ENCODE measurements around the gene PRKAR2B. TPM values are rescaled to one million over a fixed set of nuclear protein-coding genes. Genes with fewer than 3 reads are reported as not detected.

Gene PRKAR2B
- polyA plus RNA-seq (2013, experiment 1 of 2; ENCODE audit: insufficient read length) = 1.9 TPM
- polyA plus RNA-seq (2013, experiment 2 of 2; ENCODE audit: insufficient read length) = 0.58 TPM

GRCh38 chr7:107044347-107045194 is at the start of gene PRKAR2B:
Gene PRKAR2B (plus strand): TSS chr7:107044705. CDS start chr7:107044908, 203 bp downstream.
- peak; percentile 67 for DNase-seq

GRCh38 chr7:106994833-106995232 is 49.7 kb upstream of the PRKAR2B start:
- DNase-seq = no peak

- no peak for DNase-seq
These were observed 46.8 kb upstream of the PRKAR2B start for GRCh38 chr7:106997487-106998271.

- DNase-seq = no peak
These were observed 45.5 kb upstream of the PRKAR2B start for GRCh38 chr7:106999023-106999422.

DNA sequence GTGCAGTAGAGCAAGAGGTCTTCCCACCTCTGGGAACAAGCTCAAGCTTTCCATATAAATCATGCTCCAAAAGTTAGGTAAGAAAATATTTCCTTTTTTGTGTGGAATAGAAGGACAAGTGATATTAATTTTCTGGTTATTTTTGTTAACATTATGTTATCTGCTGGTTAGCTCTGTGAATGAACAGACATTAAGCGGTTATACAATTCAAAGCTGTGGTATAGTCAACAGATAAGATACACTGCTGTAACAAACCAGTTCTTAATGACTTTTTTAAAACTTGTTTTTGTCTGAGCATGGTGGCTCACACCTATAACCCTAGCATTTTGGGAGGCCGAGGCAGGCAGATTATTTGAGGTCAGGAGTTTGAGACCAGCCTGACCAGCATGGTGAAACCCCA is 43.0 kb upstream of the PRKAR2B start:
- no peak for DNase-seq

DNA sequence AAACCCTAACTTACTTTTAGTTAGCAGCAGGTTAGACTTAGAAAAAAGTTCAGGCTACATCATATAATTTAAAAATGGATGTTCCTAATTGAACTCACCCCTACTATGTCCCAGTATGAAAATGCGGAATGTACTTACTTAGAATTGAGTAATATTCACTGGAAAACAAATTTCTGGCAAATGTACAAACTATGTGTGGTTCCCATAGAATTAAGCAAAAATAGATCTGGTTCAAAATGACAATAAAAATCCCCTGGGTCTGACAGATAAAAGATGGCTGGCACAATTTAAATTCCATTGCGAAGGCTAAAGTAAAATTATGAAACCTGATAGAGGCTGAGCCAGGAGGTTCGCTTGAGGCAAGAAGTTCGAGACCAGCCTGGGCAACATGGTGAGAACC is 42.4 kb upstream of the PRKAR2B start:
- no peak for DNase-seq

GRCh38 chr7:107002529-107002998 is 41.9 kb upstream of the PRKAR2B start:
- DNase-seq = no peak

DNA sequence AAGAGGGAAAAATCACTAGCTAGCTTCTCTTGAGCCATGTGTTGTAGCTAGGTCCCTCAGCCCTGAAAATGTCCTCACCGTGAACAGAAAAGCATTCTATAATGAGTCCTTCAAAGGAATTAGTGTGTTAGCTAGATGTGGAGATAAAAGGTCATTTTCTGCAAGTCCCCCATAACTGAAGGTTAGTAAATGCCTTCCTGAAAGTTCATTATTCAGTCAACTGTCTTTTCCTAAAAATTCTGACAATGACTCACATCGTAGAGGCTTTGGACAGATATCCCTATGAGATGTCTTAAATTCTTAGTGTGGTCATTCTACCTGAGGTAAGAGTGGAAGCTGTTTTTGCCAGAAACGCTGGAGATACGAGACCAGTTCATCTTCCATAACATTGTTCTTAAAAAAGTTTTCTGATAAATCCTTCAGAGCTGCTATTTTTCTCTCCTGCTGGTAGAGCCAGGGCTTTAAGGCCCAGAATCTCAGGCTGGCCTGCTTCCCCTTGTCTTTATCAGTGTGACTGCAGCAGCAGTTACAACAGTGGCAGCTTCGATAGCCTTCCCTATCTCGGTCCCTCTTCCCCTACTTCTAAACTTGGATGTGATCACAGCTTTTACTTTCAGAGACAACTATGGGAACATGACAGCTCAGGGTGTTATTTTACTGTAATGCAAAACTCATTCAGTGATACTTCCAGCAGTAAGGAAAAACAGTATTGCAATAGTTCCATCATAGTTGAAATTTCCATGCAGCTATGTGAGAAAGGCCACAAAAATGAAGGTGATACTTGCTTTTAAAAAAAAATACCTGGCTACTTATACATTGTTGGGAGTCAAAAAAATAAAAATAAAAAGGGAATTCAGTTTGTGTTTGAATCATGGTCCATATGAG is 37.3 kb upstream of the PRKAR2B start:
- no peak for DNase-seq

GRCh38 chr7:107007892-107008287 is 36.6 kb upstream of the PRKAR2B start:
- DNase-seq = no peak

DNA sequence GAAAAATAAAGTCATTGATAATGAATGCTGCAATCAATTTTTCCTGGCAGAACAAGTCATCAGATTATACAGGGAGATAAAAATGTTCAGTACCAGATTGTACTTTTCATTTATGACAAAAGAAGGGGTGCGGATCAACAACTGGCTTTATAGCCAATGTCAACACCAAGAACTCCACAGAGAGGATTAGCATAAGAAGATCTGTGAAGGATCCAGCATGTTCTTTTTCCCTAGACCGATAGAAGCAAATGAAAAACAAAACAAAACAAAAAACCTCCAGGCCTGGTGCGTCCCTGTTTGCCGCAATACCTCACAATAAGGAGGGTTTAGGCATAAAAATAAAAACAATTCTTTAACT is 34.7 kb upstream of the PRKAR2B start:
- no peak for DNase-seq

- no peak for DNase-seq
These were observed 31.8 kb upstream of the PRKAR2B start for GRCh38 chr7:107012691-107013090.

DNA sequence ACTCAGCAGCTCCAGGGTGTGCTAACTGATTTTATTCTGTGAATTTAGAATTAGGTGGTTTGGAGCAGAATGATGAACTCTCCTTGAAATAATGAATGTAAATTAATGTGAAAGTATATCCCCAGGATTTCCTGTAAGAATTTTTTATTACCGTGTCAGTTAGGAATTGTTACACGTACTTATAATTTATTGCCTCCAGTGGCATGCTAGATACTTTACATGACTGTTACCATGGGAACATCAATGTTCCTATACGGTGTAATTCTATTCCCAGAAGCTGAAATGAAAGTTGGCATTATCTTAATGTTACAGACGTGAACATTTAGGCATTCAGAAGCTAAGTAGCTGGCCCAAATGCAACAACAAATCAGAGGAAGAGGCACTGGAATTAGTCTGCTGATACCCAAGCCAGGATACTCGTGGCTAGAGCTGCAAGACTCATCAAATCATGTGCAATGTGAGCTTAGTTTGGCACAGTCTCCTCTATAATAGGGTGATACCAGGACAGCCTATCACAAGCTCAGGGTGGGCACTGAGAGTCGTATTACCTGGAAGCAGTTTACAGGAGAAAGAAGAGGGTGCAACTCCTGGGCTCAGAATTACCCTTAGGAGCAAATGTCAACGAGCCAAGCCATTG is 30.0 kb upstream of the PRKAR2B start:
- no peak for DNase-seq

GRCh38 chr7:107016312-107016711 is 28.2 kb upstream of the PRKAR2B start:
- DNase-seq = no peak

DNA sequence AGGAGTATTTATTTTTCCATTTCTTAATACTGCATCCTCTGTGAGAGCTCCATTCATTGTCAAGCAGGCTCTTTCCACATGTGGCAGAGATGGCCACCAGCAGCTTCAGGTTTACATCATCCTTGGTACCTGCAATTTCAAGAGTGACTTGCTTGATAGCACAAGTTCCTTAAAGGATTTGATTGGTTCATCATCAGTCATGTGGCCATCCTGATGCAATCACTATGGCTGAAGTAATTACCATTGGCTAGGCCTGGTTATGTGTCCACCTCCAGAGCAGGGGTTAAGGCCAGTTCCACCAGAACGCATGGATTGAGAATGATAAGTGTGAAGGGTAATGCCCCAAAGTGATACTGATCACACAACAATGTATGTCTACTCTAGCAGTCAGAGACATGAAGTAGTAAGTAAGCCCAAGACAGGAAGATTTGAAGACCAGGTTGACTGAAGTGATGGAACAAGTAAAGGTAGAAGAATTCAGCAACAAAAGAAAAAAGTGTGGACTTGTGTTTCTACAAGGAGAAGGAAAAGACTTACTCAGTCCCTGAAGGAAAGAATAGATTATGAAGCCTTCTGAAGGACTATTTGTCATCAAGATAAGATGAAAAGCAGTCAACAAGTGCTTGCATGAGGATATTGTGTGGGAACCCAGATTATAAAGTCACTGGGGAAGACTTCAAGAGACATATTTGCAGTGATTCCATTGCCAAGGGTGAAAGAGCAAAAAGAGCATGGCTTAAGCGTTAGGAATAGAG is 26.4 kb upstream of the PRKAR2B start:
- DNase-seq = no peak

GRCh38 chr7:107020400-107020799 is 24.1 kb upstream of the PRKAR2B start:
- DNase-seq = no peak

- DNase-seq = no peak
These were observed 22.9 kb upstream of the PRKAR2B start for GRCh38 chr7:107021600-107021999.

DNA sequence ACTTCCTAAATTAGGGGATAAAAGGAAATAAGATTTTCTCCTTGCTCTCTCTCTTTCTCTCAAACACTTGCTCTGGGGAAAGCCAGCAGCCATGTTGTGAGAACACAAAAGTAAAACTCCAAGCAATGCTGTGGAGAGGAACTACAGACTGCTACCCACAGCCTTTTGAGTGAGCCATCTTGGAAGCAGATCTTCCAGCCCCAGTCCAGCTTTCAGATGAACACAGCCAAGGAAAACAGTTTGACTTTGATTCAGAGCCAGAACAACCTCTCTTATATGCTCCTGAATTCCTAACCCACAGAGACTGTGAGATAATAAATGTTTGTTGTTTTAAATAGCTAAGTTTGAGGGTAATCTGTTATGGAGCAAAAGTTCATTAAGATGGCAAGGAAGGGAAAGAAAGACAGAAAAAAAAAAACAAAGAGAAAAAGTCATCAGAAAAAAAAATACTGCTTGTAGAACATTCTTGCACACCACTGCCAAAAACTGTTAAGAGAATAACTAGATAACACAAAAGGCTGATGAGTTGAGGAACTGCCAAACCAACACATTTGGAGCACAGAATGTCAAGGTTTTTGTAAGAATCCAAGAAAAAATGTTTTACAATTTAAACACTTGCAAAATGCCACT is 20.9 kb upstream of the PRKAR2B start:
- DNase-seq = no peak

DNA sequence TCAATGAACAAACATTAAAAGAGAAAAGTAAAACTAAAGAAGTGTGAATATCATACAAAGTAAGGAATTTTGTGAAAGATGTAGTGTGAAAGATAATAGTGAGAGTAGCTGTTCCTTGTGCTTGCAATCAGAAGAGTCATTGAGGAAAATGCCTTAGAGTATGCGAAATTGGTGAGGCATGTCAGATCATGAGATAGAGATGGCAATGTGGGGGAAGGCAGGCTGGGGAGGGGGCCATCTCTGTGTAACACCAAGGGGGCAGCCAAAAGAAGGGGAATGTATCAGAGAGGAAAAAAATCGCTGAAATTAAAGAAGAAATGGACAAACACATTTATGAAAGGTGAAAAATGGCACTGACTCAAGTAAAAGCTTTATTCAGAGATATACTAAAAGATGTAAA is 19.6 kb upstream of the PRKAR2B start:
- no peak for DNase-seq

DNA sequence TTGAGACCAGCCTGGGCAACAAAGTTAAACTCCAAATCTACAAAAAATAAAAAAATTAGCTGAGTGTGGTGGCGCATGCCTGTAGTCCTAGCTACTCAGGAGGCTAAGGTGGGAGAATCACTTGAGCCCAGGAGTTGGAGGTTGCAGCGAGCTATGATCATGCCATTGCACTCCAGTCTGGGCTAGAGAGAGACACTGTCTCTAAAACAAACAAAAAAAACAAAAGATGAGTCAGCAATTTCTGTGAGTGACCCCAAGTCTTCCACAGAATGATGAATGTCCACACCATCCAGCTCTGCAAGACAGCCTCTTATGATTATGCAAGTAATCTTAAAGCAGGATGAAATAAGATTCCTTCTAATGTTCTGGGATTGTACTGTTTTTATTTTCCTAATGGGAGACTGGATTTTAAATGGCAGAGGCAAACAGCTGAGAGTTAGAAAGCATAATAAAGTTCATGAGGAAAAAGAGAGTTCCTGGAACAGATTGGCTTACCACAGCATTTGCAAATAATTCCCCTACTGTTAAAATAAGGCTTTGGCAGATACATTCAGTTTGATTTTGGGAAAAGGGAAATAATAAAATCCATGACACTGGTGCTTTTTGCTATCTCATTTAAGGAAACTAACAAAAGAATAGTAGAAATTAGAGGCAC is 18.9 kb upstream of the PRKAR2B start:
- DNase-seq = no peak

DNA sequence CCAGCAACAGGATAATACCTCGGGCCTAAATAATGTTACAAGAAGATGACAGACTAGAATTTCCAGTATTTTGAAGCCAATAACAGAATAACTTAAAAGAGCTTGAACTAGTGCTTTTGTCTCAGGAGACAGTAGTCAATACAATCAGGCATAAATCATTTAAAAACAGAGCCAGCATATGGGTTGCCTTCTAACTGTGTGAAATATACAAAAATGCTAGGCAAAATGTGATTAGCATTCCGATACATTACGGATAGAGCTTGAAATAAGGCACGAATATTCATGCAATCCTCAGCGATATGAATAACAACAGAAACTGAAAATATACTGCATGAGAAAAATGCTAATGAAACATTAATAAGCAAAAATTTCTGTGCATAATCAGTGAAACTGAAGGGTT is 18.3 kb upstream of the PRKAR2B start:
- no peak for DNase-seq
